Caco-2 (cell line): Measurements from ENCODE around the gene KIF1A. TPM values are rescaled to one million over a fixed set of nuclear protein-coding genes. Genes with fewer than 3 reads are reported as not detected.

Source experiments
- BruUV-seq: library from RNA; stranded (reverse); fragments of 400-500 nt; replicated peaks from 2 replicates; lab custom pipeline; 2021; lab: Mats Ljungman, UMichigan
- CTCF ChIA-PET: fragments of 300-600 bp; sonication (Branson Sonifier 250); formaldehyde crosslinking; loops from one replicate; lab custom pipeline; 2022; ENCODE audit warnings: antibody characterized with exemption; lab: Charles Lee
- POLR2A ChIA-PET: fragments of 300-600 bp; sonication (Branson Sonifier 250); formaldehyde crosslinking; loops from one replicate; lab custom pipeline; 2022; ENCODE audit warnings: antibody characterized with exemption; lab: Charles Lee
- DNase-seq, 2 experiments: peaks; one replicate each; pipeline versions ENCODE4 v3.0.0 to v3.0.0-alpha.2; 2020 to 2022
- H3K27me3 ChIP-seq: replicated peaks from 2 replicates; pipeline ENCODE4 v1.6.0; 2011; ENCODE audit warnings: low read length; ENCODE audit not compliant: control insufficient read depth, insufficient read depth
- H3K36me3 ChIP-seq: 2 replicates; pipeline ENCODE4 v1.5.1; 2011; ENCODE audit warnings: low read length; ENCODE audit not compliant: control insufficient read depth, insufficient read depth
- H3K4me1 ChIP-seq: fragments of 250-450 bp; sonication (Bioruptor Pico); 2 replicates; pipeline ENCODE4 v1.5.1; 2020; ENCODE audit warnings: mild to moderate bottlenecking
- H3K4me3 ChIP-seq: 2 replicates; pipeline ENCODE4 v1.5.1; 2011; ENCODE audit warnings: low read depth, mild to moderate bottlenecking, control low read depth, low read length
- H3K9me3 ChIP-seq: fragments of 250-450 bp; sonication (Bioruptor Pico); 2 replicates; pipeline ENCODE4 v1.5.1; 2020; ENCODE audit warnings: mild to moderate bottlenecking, moderate library complexity
- H3K27ac Mint-ChIP-seq: one replicate; pipeline ENCODE4 v1.8.0; 2022; ENCODE audit warnings: mixed read lengths; ENCODE audit not compliant: unreplicated experiment
- H3K27me3 Mint-ChIP-seq: one replicate; pipeline ENCODE4 v1.8.0; 2022; ENCODE audit warnings: mixed read lengths; ENCODE audit not compliant: insufficient read depth, unreplicated experiment
- H3K36me3 Mint-ChIP-seq: one replicate; pipeline ENCODE4 v1.8.0; 2022; ENCODE audit warnings: mild to moderate bottlenecking, mixed read lengths; ENCODE audit not compliant: insufficient read depth, unreplicated experiment
- H3K4me1 Mint-ChIP-seq: one replicate; pipeline ENCODE4 v1.8.0; 2022; ENCODE audit warnings: low read depth, mixed read lengths; ENCODE audit not compliant: unreplicated experiment
- H3K4me3 Mint-ChIP-seq: one replicate; pipeline ENCODE4 v1.8.0; 2022; ENCODE audit warnings: mild to moderate bottlenecking, moderate library complexity, mixed read lengths; ENCODE audit not compliant: unreplicated experiment
- H3K9me3 Mint-ChIP-seq: one replicate; pipeline ENCODE4 v1.8.0; 2022; ENCODE audit warnings: mixed read lengths; ENCODE audit not compliant: unreplicated experiment
- intact Hi-C: fragments of 100-400 bp; cut with micrococcal nuclease; formaldehyde crosslinking; loops from one replicate; pipeline ENCODE4 v1.10.0; 2022; ENCODE audit not compliant: unreplicated experiment
- total RNA-seq: library from RNA; stranded (reverse); gene quantifications from 2 replicates; pipeline ENCODE4 v1.2.3, GENCODE V29; 2022
- TF ChIP-seq, protein P1 (sequence below), 2 experiments: fragments of 200-600 bp in 1 of 2; IDR thresholded peaks; 1 replicate in 1 of 2; 2 replicates in 1 of 2; pipeline versions ENCODE4 v1.5.1 to v1.8.0; 2011 to 2022; ENCODE audit warnings: antibody characterized with exemption in 1 of 2, control low read depth in 1 of 2, inconsistent platforms in 1 of 2, low read depth in 1 of 2, low read length in 1 of 2, mild to moderate bottlenecking in 1 of 2, moderate library complexity in 1 of 2; ENCODE audit not compliant: insufficient read depth in 1 of 2, severe bottlenecking in 1 of 2, unreplicated experiment in 1 of 2

Gene KIF1A
- total RNA-seq, 1 experiment from 2014 or later: 33.1 TPM

DNA sequence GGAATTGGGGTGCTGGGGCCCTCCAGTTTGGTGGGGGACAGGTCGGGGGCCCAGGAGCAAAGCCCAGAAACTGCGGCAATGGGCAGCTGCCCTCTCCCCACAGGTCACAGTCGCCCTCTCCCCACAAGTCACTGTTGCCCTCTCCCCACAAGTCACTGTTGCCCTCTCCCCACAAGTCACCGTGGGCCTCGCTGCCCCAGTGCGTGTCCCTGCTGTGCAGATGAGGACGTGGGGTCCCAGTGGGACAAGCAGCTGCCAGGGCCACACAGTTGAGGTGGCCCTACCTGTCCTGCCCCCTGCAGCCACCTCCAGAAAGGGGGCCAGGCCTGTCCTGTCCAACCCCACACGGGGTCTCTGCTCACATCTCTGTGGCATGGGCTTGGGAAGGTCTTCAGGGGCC, 35.7 kb upstream of the KIF1A start:
- Histone ChIP-seq H3K9me3 (no peaks in the 10 kb centered on the region), H3K27me3 (no peaks in the 10 kb centered on the region), H3K36me3 (no peaks in the 10 kb centered on the region), H3K4me3 (no peak overlapping the region), H3K4me1 (peaks cover 13% of the 10 kb centered on the region)
- Mint-ChIP-seq H3K36me3 (no peaks in the 10 kb centered on the region), H3K9me3 (no peaks in the 10 kb centered on the region), H3K4me1 (peaks cover 2% of the 10 kb centered on the region), H3K27ac (no peak overlapping the region), H3K4me3 (no peak overlapping the region), H3K27me3 (no peaks in the 10 kb centered on the region)
- TF ChIP-seq, protein P1, sequence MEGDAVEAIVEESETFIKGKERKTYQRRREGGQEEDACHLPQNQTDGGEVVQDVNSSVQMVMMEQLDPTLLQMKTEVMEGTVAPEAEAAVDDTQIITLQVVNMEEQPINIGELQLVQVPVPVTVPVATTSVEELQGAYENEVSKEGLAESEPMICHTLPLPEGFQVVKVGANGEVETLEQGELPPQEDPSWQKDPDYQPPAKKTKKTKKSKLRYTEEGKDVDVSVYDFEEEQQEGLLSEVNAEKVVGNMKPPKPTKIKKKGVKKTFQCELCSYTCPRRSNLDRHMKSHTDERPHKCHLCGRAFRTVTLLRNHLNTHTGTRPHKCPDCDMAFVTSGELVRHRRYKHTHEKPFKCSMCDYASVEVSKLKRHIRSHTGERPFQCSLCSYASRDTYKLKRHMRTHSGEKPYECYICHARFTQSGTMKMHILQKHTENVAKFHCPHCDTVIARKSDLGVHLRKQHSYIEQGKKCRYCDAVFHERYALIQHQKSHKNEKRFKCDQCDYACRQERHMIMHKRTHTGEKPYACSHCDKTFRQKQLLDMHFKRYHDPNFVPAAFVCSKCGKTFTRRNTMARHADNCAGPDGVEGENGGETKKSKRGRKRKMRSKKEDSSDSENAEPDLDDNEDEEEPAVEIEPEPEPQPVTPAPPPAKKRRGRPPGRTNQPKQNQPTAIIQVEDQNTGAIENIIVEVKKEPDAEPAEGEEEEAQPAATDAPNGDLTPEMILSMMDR (IDR thresholded peaks at IDR 0.05; ENCODE audit: insufficient read depth in 1 of 2, low read depth in 1 of 2, low read length in 1 of 2, severe bottlenecking in 1 of 2, unreplicated experiment in 1 of 2): no peak
- BruUV-seq: no TSS peak
- intact Hi-C loops: loop anchor here (2.0 kb wide), 1 partner anchor 47 kb away; no protein-coding TSS in a partner anchor
- ChIA-PET POLR2A (no interaction called here), CTCF (no interaction called here)
- DNase-seq: no peak

DNA sequence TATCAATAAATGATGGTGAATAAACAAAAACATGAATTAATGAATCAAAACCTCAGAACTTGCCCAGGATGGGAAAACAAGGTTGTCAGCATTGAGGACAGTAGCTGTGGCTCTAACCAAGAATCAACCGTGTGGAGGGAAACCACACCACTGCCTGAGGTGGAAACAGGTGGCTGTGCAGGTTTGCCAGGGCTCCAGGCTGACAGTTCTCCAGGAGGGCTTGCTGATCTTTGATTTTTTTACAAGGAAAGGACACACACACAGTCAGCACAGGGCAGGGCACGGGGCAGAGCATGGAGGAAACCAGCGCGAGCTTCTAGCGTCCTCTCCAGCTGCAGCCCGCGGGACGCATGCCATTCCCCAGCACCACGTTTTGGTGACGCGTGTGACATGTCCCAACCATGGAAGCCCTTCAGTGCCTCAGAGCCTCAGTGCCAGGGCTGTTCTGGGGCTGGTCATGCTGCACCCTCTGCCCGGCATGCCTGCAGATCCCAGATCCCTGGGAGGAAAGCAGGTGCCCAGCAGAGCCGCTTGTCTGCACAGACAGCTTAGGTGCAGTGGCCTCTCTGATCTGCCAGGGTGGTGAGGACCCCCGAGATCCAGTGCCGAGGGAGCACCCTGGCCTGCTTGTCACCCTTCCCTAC, 32.8 kb upstream of the KIF1A start:
- Mint-ChIP-seq H3K4me3 (no peak overlapping the region), H3K4me1 (no peaks in the 10 kb centered on the region), H3K27ac (no peak overlapping the region), H3K9me3 (peaks cover 4% of the 10 kb centered on the region), H3K36me3 (no peaks in the 10 kb centered on the region), H3K27me3 (no peaks in the 10 kb centered on the region)
- Histone ChIP-seq H3K9me3 (no peaks in the 10 kb centered on the region), H3K27me3 (no peaks in the 10 kb centered on the region), H3K4me1 (peaks cover 11% of the 10 kb centered on the region), H3K4me3 (no peak overlapping the region), H3K36me3 (no peaks in the 10 kb centered on the region)
- intact Hi-C loops: loop anchor here (5.0 kb wide), 1 partner anchor 210 kb away; no protein-coding TSS in a partner anchor
- no peak for DNase-seq
- ChIA-PET CTCF (interaction anchor here (0.7 to 1.7 kb wide), 2 partner anchors 28 to 46 kb away, joined by 3 to 4 read pairs; no protein-coding TSS in a partner anchor), POLR2A (no interaction called here)
- TF ChIP-seq, protein P1 (IDR thresholded peaks at IDR 0.05; ENCODE audit: insufficient read depth in 1 of 2, low read depth in 1 of 2, low read length in 1 of 2, severe bottlenecking in 1 of 2, unreplicated experiment in 1 of 2): no peak
- no TSS peak for BruUV-seq

DNA sequence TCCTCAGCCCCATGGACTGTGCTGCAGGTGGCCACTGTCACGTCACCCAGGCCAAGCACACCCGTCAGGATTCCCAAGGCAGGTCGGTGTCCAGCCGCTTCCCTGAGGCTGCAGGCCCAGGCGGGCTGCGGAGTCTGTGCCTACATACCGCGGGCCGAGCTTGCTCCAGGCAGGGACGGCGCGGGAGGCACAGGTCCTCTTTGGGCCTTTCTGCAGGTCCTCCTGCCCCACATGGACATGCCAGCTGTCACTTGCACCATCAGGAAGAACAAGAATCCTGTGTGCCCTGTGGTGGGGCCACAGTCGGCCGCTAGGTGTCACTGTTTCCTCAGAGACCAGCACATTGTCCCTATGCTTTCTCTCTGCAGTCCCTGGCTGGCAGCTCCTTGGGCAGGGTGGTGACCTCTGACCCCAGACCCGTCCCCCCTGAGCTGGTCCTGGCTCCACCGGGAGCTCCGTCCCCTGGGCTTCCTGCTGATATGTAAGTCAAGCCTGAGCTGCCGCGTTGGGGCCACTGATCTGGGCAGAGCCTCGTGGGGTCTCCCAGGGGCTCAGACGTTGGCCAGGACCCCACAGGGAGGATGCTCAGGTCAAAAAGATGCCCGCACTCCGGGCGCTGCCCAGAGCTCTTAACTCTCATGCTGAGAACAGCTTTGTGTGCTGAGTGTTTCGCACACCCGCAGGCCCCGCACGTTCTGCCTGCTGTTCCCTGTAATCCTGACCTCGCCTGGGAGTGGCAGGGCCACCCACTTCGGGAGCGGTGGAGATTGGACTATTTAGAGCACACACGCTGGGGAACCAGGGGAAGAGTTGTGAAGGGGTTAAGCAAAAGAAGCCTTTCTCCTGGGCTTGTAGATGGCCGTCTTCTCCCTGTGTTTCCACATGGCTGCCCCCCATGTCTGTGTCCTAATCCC, 31.3 kb upstream of the KIF1A start:
- Histone ChIP-seq H3K4me1 (no peaks in the 10 kb centered on the region), H3K27me3 (no peaks in the 10 kb centered on the region), H3K36me3 (no peaks in the 10 kb centered on the region), H3K4me3 (no peak overlapping the region), H3K9me3 (no peaks in the 10 kb centered on the region)
- H3K27me3 Mint-ChIP-seq: no peaks in the 10 kb centered on the region
- H3K4me3 Mint-ChIP-seq: no peak overlapping the region
- ChIA-PET CTCF (interaction anchor here (0.7 to 1.8 kb wide), 7 partner anchors 10 to 136 kb away, joined by 3 to 12 read pairs (median 4); no protein-coding TSS in a partner anchor), POLR2A (no interaction called here)
- intact Hi-C loops: loop anchor here (1.0 to 5.0 kb wide), 4 partner anchors 45 to 227 kb away; partner anchors contain the start of gene MAB21L4
- no peaks in the 10 kb centered on the region for H3K36me3 Mint-ChIP-seq
- BruUV-seq: no TSS peak
- peaks cover 9% of the 10 kb centered on the region for H3K9me3 Mint-ChIP-seq
- no peaks in the 10 kb centered on the region for H3K4me1 Mint-ChIP-seq
- DNase-seq: peak; percentile 77 to 85
- no peak overlapping the region for H3K27ac Mint-ChIP-seq
- TF ChIP-seq, protein P1 (IDR thresholded peaks at IDR 0.05; ENCODE audit: insufficient read depth in 1 of 2, low read depth in 1 of 2, low read length in 1 of 2, severe bottlenecking in 1 of 2, unreplicated experiment in 1 of 2): peak; percentile 81 to 85
